A549 treated with dexamethasone at 1 μM for 4 hours (cell line): ENCODE measurements around the gene EBLN2. TPM values are rescaled to one million over a fixed set of nuclear protein-coding genes. Genes with fewer than 3 reads are reported as not detected.

Experiments used
- total RNA-seq: library from RNA; stranded (reverse); fragments of 200-300 nt; extraction: Qiagen RNA extraction; gene quantifications from 5 replicates; pipeline ENCODE4 v1.2.3, GENCODE V29; 2022

EBLN2 gene
- total RNA-seq, result 0.30 to 0.47 TPM (median 0.41 TPM) in 5 replicates

DNA sequence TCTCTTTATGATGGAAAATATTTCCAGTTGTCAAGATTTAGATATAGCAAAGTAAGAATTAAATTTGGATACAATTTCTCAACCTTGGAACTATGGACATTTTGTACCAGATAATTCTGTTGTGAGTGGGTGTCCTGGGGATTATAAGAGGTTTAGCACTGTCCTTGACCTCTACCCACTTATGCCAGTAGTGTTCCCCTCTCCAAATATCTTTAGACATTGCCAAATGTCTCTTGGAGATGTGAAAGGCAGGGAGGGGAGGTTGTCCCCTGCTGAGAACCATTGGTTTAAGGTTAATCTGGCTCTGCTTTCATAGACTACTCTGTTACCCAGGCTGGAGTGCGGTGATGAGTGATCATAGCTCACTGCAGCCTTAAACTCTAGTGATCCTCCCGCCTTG lies at the start of gene EBLN2:
EBLN2 (plus strand) TSS at position 244 of the 400 bp plus-strand sequence. CDS start 423 bp downstream, outside the sequence.

Other genes starting within 250 kb of the EBLN2 start
- gene SHQ1, start 213.2 kb upstream of the EBLN2 start, total RNA-seq, result 17.2 to 19.3 TPM (median 17.6 TPM) in 5 replicates
- 1.0 to 1.5 TPM (median 1.2 TPM) in 5 replicates for gene GXYLT2, start 173.6 kb upstream of the EBLN2 start, total RNA-seq
- gene PPP4R2, start 64.8 kb upstream of the EBLN2 start, total RNA-seq, result 28.4 to 41.7 TPM (median 40.3 TPM) in 5 replicates